ENCODE data around the gene CREB3L2. TPM values are rescaled to one million over a fixed set of nuclear protein-coding genes. Genes with fewer than 3 reads are reported as not detected.

Gene CREB3L2
- polyA plus RNA-seq, 4 donors: 42.3 to 53.0 (median 49.4) TPM

Other genes starting within 250 kb of the CREB3L2 start
- 1 to 10 TPM; 1.5 to 2.0 (median 1.7) TPM for gene DGKI, start 155.1 kb downstream of the CREB3L2 start, polyA plus RNA-seq (ENCODE audit: insufficient read length in 4 of 4)
- under 1 TPM; 0.10 to 0.32 (median 0.20) TPM for gene AKR1D1, start 74.4 kb upstream of the CREB3L2 start, polyA plus RNA-seq (ENCODE audit: insufficient read length in 4 of 4)